ENCODE measurements around the gene SBF2.
A peak's percentile ranks its signal among the peaks of the same experiment; 100 is the strongest.

Gene SBF2

GRCh38 chr11:10293423-10294289 lies at the start of gene SBF2:
Gene SBF2 (minus strand): TSS chr11:10294219. CDS start chr11:10294069, 150 bp downstream.
- FAIRE-seq: no peak
- no peak for DNase-seq (ENCODE audit: extremely low spot score, insufficient read length, low read depth)

GRCh38 chr11:10338287-10338686 lies 44.3 kb upstream of the SBF2 start:
- no peak for FAIRE-seq

GRCh38 chr11:10333490-10333889 lies 39.5 kb upstream of the SBF2 start:
- FAIRE-seq (no peak), DNase-seq (ENCODE audit: extremely low spot score, insufficient read length, low read depth) (no peak)

More at GRCh38 chr11:10338287-10338686, 44.3 kb upstream of the SBF2 start:
- DNase-seq (ENCODE audit: extremely low spot score, insufficient read length, low read depth): no peak

- FAIRE-seq: no peak
- no peak for DNase-seq (ENCODE audit: extremely low spot score, insufficient read length, low read depth)
Observed at GRCh38 chr11:10331548-10332289, 37.7 kb upstream of the SBF2 start.

- no peak for DNase-seq (ENCODE audit: extremely low spot score, insufficient read length, low read depth)
- FAIRE-seq: no peak
Observed at GRCh38 chr11:10329935-10330334, 35.9 kb upstream of the SBF2 start.

- no peak for FAIRE-seq
- DNase-seq (ENCODE audit: extremely low spot score, insufficient read length, low read depth): no peak
Observed at GRCh38 chr11:10329356-10329755, 35.3 kb upstream of the SBF2 start.

- FAIRE-seq: no peak
- DNase-seq (ENCODE audit: extremely low spot score, insufficient read length, low read depth): no peak
Observed at GRCh38 chr11:10328314-10329098, 34.5 kb upstream of the SBF2 start.

- FAIRE-seq (no peak), DNase-seq (ENCODE audit: extremely low spot score, insufficient read length, low read depth) (no peak)
Observed at GRCh38 chr11:10327254-10327653, 33.2 kb upstream of the SBF2 start.

GRCh38 chr11:10326012-10326964 lies 32.3 kb upstream of the SBF2 start:
- DNase-seq (ENCODE audit: extremely low spot score, insufficient read length, low read depth) (no peak), FAIRE-seq (no peak)

GRCh38 chr11:10325277-10326011 lies 31.4 kb upstream of the SBF2 start:
- DNase-seq (ENCODE audit: extremely low spot score, insufficient read length, low read depth) (no peak), FAIRE-seq (no peak)

GRCh38 chr11:10324474-10324873 lies 30.5 kb upstream of the SBF2 start:
- no peak for DNase-seq (ENCODE audit: extremely low spot score, insufficient read length, low read depth)

GRCh38 chr11:10323793-10324170 lies 29.8 kb upstream of the SBF2 start:
- FAIRE-seq (no peak), DNase-seq (ENCODE audit: extremely low spot score, insufficient read length, low read depth) (no peak)

More at GRCh38 chr11:10324474-10324873, 30.5 kb upstream of the SBF2 start:
- no peak for FAIRE-seq

- DNase-seq (ENCODE audit: extremely low spot score, insufficient read length, low read depth) (no peak), FAIRE-seq (peak; percentile 12)
Observed at GRCh38 chr11:10322830-10323792, 29.1 kb upstream of the SBF2 start.

GRCh38 chr11:10322401-10322800 lies 28.4 kb upstream of the SBF2 start:
- DNase-seq (ENCODE audit: extremely low spot score, insufficient read length, low read depth) (no peak), FAIRE-seq (no peak)

- FAIRE-seq (no peak), DNase-seq (ENCODE audit: extremely low spot score, insufficient read length, low read depth) (no peak)
Observed at GRCh38 chr11:10320736-10321465, 26.9 kb upstream of the SBF2 start.

GRCh38 chr11:10319702-10320558 lies 25.9 kb upstream of the SBF2 start:
- DNase-seq (ENCODE audit: extremely low spot score, insufficient read length, low read depth): no peak
- FAIRE-seq: no peak

All from GM18507 (cell line).